NCI-H2171 treated with DMSO at 0.1 percent for 48 hours (cell line): ENCODE measurements around the gene SUGT1.
"Not testable (repeated sequence)": the region's sequence is repeated elsewhere in the genome, so short reads cannot be mapped to it uniquely, and the experiment has no call there.

Experiments
- DNase-seq: peaks from one replicate; lab custom pipeline; 2025; lab: John Stamatoyannopoulos, UW

The SUGT1 gene

GRCh38 chr13:52652196-52652979 is at the start of gene SUGT1:
TSS of gene SUGT1 (plus strand) at chr13:52652836. CDS start at chr13:52652921, 85 bp downstream.
- DNase-seq: peak; percentile 98

GRCh38 chr13:52603316-52603715 is 49.3 kb upstream of the SUGT1 start:
- DNase-seq: not testable (repeated sequence)

GRCh38 chr13:52606126-52606525 is 46.5 kb upstream of the SUGT1 start:
- DNase-seq: not testable (repeated sequence)

- not testable (repeated sequence) for DNase-seq
These were observed 45.8 kb upstream of the SUGT1 start for GRCh38 chr13:52606795-52607194.

GRCh38 chr13:52608184-52608583 is 44.5 kb upstream of the SUGT1 start:
- not testable (repeated sequence) for DNase-seq

- DNase-seq: peak; percentile 29
These were observed 43.5 kb upstream of the SUGT1 start for GRCh38 chr13:52609013-52609606.

- DNase-seq: not testable (repeated sequence)
These were observed 42.5 kb upstream of the SUGT1 start for GRCh38 chr13:52610158-52610557.

GRCh38 chr13:52615134-52615801 is 37.4 kb upstream of the SUGT1 start:
- no peak for DNase-seq

GRCh38 chr13:52615812-52616211 is 36.8 kb upstream of the SUGT1 start:
- DNase-seq: no peak

- peak; percentile 97 for DNase-seq
These were observed 35.3 kb upstream of the SUGT1 start for GRCh38 chr13:52617070-52618060.

GRCh38 chr13:52631083-52631690 is 21.4 kb upstream of the SUGT1 start:
- DNase-seq: not testable (repeated sequence)

- DNase-seq: no peak
These were observed 13.8 kb upstream of the SUGT1 start for GRCh38 chr13:52638666-52639328.

GRCh38 chr13:52642131-52642530 is 10.5 kb upstream of the SUGT1 start, which contains the start of gene HNRNPA1L2:
TSS of gene HNRNPA1L2 (plus strand) at chr13:52642431. CDS start at chr13:52642493, 62 bp downstream.
- DNase-seq: no peak

GRCh38 chr13:52644108-52644507 is 8.5 kb upstream of the SUGT1 start:
- peak; percentile 89 for DNase-seq

GRCh38 chr13:52646967-52647366 is 5.7 kb upstream of the SUGT1 start:
- DNase-seq: no peak

- DNase-seq: no peak
These were observed 1.9 kb upstream of the SUGT1 start for GRCh38 chr13:52650731-52651130.

- DNase-seq: peak; percentile 93
These were observed 790 bp upstream of the SUGT1 start for GRCh38 chr13:52651897-52652195.

- no peak for DNase-seq
These were observed 306 bp downstream of the SUGT1 start for GRCh38 chr13:52652980-52653303.

- DNase-seq: no peak
These were observed 6.7 kb downstream of the SUGT1 start for GRCh38 chr13:52659340-52659739.

- DNase-seq: no peak
These were observed 11.6 kb downstream of the SUGT1 start for GRCh38 chr13:52664272-52664671.

- peak; percentile 67 for DNase-seq
These were observed 12.7 kb downstream of the SUGT1 start for GRCh38 chr13:52665325-52665724.
